ENCODE results near the gene SYPL2.

GRCh38 chr1:109433322-109433721 lies 33.0 kb upstream of the SYPL2 start:
- TF ChIP-seq CTCF (IDR thresholded peaks at IDR 0.05) = no peak
- TF ChIP-seq POLR2A (IDR thresholded peaks at IDR 0.05) = no peak

All from heart left ventricle (tissue), 13 donors.